NCI-H2196 treated with DMSO at 0.1 percent for 48 hours (cell line): ENCODE measurements around the gene PRKCZ.

Source experiments
- DNase-seq: peaks from one replicate; lab custom pipeline; 2025; ENCODE audit not compliant: unreplicated experiment; lab: John Stamatoyannopoulos, UW

The PRKCZ gene

DNA sequence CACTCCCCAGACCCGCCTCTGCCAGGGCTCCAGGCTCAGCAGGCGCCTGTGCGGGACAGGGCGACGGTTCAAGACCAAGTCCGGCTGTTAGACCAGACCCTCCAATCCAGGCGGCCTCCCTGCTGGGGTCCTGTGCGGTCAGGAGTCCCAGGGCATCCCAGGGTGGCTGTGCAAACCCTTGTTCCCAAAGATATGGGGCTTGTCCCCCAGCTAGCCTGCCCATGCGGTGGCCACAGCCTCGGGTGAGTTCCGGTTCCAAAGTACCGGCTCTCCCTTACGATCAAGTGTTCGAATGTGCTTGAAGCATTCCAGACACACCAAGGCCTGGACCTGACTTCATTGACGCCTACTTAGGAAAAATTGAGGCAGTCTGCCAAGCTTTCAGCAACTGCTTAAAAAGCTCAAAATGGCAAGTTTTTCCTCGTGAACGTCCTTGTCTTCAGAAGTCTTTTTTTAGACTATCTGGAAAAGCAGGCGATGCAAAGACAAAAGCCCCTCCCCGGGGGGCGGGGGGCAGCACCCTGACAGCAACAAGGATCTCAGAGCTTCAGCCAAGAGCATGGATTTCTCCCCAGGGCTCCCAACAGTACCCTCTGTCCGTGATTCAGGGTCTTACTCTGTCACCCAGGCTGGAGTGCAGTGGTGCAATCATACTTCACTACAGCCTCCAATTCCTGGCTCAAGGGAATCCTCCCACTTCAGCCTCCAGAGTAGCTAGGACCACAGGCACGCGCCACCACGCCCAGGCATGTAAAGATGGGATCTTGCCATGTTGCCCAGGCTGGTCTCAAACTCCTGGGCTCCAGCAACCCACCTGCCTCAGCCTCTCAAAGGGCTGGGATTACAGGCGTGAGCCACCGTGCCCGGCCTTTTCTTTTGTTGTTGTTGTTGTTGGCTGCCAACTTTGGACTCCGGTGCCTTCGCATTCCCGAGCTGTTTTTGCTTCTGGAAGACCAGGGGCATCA, 142.1 kb downstream of the PRKCZ start:
- DNase-seq, result no peak

GRCh38 chr1:2193514-2194281, 143.5 kb downstream of the PRKCZ start:
- DNase-seq, result no peak

DNA sequence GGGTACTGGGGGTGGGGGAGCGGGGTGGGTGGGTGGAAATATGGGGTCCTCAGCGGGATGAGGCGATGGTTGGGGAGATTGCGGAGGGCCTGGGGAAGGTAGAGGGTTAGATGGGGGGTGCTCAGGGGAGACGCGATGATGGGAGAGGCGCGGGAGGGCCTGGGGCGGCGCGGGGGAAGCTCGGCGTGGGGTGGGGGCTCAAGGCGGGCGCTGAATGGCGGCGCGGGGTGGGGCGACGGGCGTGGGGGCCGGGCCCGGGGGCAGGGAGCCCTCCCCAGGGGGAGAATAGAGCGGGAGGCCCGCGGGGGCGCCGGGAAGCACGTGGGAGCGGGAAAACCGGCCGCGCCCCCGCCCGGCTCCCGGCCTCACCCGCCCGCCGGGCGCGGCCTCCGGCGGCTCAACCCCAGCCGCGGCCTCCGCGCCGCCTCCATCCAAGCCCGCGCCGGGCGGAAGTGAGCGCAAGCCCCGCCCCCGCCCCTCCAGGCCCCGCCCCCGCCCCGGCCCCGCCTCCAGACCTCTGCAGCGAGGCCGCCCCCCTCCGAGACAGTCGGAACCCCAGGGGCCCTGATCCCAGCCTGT, 144.2 kb downstream of the PRKCZ start, which contains the start of gene FAAP20:
FAAP20 (minus strand) TSS at position 454 of the 579 bp plus-strand sequence; CDS start at position 431, 23 bp downstream.
- DNase-seq, result peak; percentile 71

GRCh38 chr1:2194898-2195673, 144.9 kb downstream of the PRKCZ start:
- DNase-seq, result peak; percentile 77

- DNase-seq, result no peak
These were observed 145.6 kb downstream of the PRKCZ start for GRCh38 chr1:2195785-2196184.

DNA sequence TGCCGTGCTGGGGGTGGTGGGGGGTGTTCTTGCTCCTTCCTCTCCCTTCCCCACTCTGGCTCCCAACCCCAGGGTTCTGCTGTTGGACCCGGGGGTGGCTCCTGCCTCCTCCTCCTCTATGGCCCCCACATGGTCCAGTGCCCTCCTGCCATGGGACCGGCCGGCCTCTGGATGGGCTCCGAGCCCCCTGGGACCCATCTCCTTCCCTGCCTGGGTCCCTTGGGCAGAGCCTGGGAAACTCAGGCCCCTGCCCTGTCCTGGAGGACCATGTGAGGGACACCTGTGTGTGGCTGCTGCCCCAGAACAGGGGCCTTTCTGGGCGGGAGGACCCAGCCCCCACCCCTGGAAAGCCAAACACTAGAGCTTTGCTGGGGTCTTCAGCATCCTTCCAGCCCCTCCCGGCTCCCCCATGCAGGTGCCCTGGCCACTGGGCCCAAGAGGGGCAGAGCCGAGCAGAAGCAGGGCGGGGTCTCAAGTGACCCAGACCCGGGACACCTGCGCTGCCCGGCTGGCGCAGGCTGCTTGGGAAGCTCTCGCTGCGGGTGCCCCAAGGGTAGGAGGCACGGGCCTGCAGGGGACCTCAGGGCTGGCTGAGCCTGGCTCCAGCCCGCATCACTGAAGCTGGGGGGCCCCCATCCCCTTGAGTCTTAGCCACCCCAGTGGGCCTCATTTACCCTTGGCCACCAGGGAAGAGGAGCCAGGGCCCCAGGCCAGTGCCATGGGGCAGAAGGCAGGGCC, 146.9 kb downstream of the PRKCZ start:
- no peak for DNase-seq

- DNase-seq, result no peak
These were observed 147.5 kb downstream of the PRKCZ start for GRCh38 chr1:2197707-2198165.

- DNase-seq, result peak; percentile 10
These were observed 148.4 kb downstream of the PRKCZ start for GRCh38 chr1:2198571-2198970.

DNA sequence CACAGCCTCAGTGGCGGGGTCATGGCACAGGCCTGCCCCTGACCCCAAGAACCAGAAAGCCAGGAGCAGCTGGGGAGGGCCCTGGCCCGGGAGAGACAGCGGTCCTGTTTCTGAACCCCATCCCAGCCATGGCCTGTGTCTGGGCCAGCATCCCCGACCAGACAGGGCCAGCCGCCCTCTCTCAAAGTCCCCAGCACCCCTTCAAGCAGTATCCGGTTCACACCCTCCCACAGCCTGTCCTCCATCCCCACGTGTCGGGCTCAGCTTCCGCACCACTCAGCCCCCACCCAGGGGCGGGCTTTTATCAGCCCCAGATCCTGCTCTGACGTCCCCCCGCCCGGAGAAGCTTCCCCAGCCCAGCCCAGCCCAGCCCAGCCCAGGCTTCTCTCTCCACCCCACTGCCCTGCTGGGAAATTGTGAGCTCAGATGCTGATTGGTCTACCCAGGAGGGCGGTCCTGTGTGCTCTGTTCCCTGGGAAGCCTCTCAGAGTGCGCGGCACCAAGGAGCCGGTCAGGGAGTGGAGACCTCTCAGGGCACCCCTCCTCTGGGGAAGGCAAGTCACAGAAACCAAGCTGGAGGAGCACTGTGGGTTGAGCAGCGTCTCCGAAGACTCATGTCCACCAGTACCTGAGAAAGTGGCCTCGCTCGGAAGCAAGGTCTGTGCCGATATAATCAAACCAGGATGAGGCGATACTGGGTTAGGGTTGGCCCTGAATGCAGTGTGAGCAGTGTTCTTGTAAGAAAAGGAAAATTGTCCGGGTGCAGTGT, 149.0 kb downstream of the PRKCZ start:
- peak; percentile 82 for DNase-seq

GRCh38 chr1:2200308-2200943, 150.2 kb downstream of the PRKCZ start:
- DNase-seq, result no peak

- no peak for DNase-seq
These were observed 150.9 kb downstream of the PRKCZ start for GRCh38 chr1:2201062-2201461.

DNA sequence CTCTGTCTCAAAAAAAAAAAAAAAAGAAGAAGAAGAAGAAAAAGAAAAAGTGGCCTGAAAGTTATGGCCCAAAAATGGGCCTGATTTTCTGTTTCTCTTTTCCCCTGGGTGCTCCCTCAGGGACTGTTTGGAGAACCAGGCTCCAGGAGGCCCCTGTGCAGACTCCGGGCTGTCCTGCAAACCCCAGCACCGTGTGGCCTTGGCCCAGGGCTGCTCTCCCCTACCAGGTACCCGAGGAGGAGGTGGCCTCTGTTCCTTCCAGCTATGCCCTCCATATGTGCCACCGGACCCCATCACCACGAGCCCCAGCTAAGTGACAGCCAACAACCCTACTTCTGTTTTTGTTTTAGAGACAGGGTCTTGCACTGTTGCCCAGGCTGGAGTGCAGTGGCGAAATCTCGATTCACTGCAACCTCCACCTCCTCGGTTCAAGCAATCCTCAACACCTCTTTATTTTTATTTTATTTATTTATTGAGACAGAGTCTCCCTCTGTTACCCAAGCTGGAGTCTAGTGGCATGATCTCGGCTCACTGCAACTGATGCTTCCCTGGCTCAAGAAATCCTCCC, 151.9 kb downstream of the PRKCZ start:
- DNase-seq, result no peak

GRCh38 chr1:2202843-2203601, 152.8 kb downstream of the PRKCZ start:
- DNase-seq, result no peak

DNA sequence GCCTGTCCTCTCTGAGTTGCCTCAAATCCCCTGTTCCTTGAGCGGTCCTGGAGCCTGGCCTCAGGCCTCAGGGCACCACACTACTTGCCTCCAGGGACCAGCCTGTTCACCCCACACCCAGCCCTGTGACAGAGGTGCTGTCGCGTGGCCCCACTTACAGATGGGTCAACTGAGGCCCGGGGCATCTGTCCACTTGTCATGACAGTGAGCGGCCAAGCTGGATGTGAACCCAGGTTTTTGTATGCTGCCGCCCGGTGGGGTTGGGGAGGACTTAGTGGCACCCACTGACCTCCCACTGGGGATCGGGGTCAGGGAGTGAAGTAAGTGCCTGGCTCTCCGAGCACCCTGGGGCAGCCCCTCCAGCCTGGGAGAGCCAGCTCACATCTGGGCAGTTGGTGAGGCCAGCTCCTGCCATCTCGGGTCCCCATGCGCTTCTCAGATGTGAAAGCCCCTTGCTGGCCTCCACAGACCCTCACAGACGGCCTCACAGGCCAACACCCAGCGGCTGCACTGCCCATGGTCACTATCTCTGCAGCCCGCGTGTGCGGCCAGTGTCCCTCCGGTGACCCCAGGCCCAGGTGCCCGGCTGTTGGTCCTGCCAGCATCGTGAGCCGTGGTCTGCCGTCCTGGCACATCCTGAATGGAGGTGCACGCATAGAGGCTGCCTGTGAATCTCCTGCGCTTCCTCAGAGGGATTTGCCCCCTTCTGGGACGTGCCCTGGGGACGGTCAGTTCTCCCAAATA, 153.6 kb downstream of the PRKCZ start:
- DNase-seq, result no peak

GRCh38 chr1:2204415-2205190, 154.4 kb downstream of the PRKCZ start:
- DNase-seq, result peak; percentile 67
